OCI-LY3 (cell line): Measurements from ENCODE around the gene PTPRD.

Source experiments
- H2AFZ ChIP-seq: fragments of 200-600, 300-600 bp; shearing (Covaris generic); 2 replicates; pipeline ENCODE4 v1.6.0; 2014; ENCODE audit warnings: antibody characterized with exemption, low read depth, low read length
- H3K27ac ChIP-seq: fragments of 200-600, 300-600 bp; sonication (generic); 2 replicates; pipeline ENCODE4 v1.5.1; 2014; ENCODE audit warnings: mild to moderate bottlenecking, low read length, moderate library complexity, mixed read lengths
- H3K27me3 ChIP-seq: fragments of 200-600, 300-600 bp; sonication (generic); 2 replicates; pipeline ENCODE4 v1.6.1; 2014; ENCODE audit warnings: low read depth, low read length, mixed read lengths
- H3K36me3 ChIP-seq: fragments of 200-600, 300-600 bp; sonication (generic); replicated peaks from 2 replicates; pipeline ENCODE3; 2014; ENCODE audit warnings: low read depth, low read length, mixed read lengths
- H3K4me1 ChIP-seq: fragments of 300-600, 200-600 bp; sonication (generic); 2 replicates; pipeline ENCODE4 v1.6.1; 2014; ENCODE audit warnings: low read length, mixed read lengths
- H3K4me2 ChIP-seq: fragments of 200-600, 300-600 bp; sonication (generic); 2 replicates; pipeline ENCODE4 v1.6.1; 2014; ENCODE audit warnings: low read length, mixed read lengths
- H3K4me3 ChIP-seq: fragments of 300-600, 200-600 bp; sonication (generic); 2 replicates; pipeline ENCODE4 v1.5.1; 2014; ENCODE audit warnings: antibody characterized with exemption, mild to moderate bottlenecking, low read length, moderate library complexity
- H3K79me2 ChIP-seq: fragments of 300-600, 200-600 bp; shearing (Covaris generic); 2 replicates; pipeline ENCODE4 v1.6.1; 2014; ENCODE audit warnings: mild to moderate bottlenecking, low read length, mixed read lengths
- H3K9ac ChIP-seq: fragments of 300-600, 200-600 bp; shearing (Covaris generic); 2 replicates; pipeline ENCODE4 v1.6.0; 2014; ENCODE audit warnings: mild to moderate bottlenecking, low read length, moderate library complexity
- H3K9me3 ChIP-seq: fragments of 200-600, 300-600 bp; shearing (Covaris generic); 2 replicates; pipeline ENCODE4 v1.6.1; 2014; ENCODE audit warnings: low read length, mixed read lengths; ENCODE audit not compliant: insufficient read depth
- H4K20me1 ChIP-seq: fragments of 200-600, 300-600 bp; sonication (generic); 2 replicates; pipeline ENCODE4 v1.6.1; 2016; ENCODE audit warnings: low read length, mixed read lengths; ENCODE audit not compliant: insufficient read depth
- EZH2phosphoT487 ChIP-seq: fragments of 200-600 bp; shearing (Covaris generic); IDR thresholded peaks from 2 replicates; pipeline ENCODE4 v1.6.1; 2018; ENCODE audit warnings: antibody characterized with exemption, mixed run types, low read depth
- TF ChIP-seq, protein P1 (sequence below): fragments of 200-600, 300-600 bp; sonication (generic); IDR thresholded peaks from 2 replicates; pipeline ENCODE4 v1.5.1; 2014; ENCODE audit warnings: antibody characterized with exemption, low read length, low read depth

PTPRD gene

GRCh38 chr9:10447036-10447435, 165.8 kb downstream of the PTPRD start:
- H3K27me3 ChIP-seq = no peaks in the 10 kb centered on the region
- H3K4me2 ChIP-seq = no peak overlapping the region
- H4K20me1 ChIP-seq = no peaks in the 10 kb centered on the region
- H3K27ac ChIP-seq = no peak overlapping the region
- TF ChIP-seq, protein P1, sequence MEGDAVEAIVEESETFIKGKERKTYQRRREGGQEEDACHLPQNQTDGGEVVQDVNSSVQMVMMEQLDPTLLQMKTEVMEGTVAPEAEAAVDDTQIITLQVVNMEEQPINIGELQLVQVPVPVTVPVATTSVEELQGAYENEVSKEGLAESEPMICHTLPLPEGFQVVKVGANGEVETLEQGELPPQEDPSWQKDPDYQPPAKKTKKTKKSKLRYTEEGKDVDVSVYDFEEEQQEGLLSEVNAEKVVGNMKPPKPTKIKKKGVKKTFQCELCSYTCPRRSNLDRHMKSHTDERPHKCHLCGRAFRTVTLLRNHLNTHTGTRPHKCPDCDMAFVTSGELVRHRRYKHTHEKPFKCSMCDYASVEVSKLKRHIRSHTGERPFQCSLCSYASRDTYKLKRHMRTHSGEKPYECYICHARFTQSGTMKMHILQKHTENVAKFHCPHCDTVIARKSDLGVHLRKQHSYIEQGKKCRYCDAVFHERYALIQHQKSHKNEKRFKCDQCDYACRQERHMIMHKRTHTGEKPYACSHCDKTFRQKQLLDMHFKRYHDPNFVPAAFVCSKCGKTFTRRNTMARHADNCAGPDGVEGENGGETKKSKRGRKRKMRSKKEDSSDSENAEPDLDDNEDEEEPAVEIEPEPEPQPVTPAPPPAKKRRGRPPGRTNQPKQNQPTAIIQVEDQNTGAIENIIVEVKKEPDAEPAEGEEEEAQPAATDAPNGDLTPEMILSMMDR = no peak
- TF ChIP-seq EZH2phosphoT487 = no peak
- H3K4me3 ChIP-seq = no peak overlapping the region
- H3K36me3 ChIP-seq = no peaks in the 10 kb centered on the region
- H3K79me2 ChIP-seq = no peaks in the 10 kb centered on the region
- H2AFZ ChIP-seq = no peak overlapping the region
- no peaks in the 10 kb centered on the region for H3K9me3 ChIP-seq
- no peak overlapping the region for H3K9ac ChIP-seq
- H3K4me1 ChIP-seq = 0 out of 2 replicates have a peak, but pooled peaks cover 4% of the 10 kb centered on the region

DNA sequence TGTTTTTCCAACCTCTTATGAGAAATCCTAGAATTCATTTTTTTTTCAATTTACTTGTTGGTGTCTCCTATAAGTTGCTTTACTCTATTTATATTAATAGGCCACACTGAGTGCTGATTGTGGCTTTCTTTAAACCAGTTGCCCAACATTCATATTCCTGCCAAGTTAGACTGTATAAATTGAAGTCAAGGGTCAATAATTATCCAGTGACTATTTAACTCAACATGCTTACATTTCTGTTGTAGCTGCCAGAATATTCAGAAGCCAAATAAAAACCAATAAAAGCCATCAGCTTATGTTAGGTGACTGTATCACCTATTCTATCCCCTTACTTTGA, 169.0 kb downstream of the PTPRD start:
- Histone ChIP-seq H3K4me1 (0 out of 2 replicates have a peak, but pooled peaks cover 4% of the 10 kb centered on the region), H3K79me2 (no peaks in the 10 kb centered on the region), H3K36me3 (no peaks in the 10 kb centered on the region), H3K27me3 (no peaks in the 10 kb centered on the region), H3K9me3 (no peaks in the 10 kb centered on the region), H3K4me2 (no peak overlapping the region), H3K4me3 (no peak overlapping the region), H3K9ac (no peak overlapping the region), H2AFZ (no peak overlapping the region), H4K20me1 (no peaks in the 10 kb centered on the region), H3K27ac (no peak overlapping the region)
- TF ChIP-seq EZH2phosphoT487 = no peak
- TF ChIP-seq, protein P1 = no peak

- H3K4me3 ChIP-seq = no peak overlapping the region
- no peaks in the 10 kb centered on the region for H3K36me3 ChIP-seq
- H3K9ac ChIP-seq = no peak overlapping the region
- H3K27ac ChIP-seq = no peak overlapping the region
- no peak overlapping the region for H2AFZ ChIP-seq
- no peak overlapping the region for H3K4me2 ChIP-seq
- H3K4me1 ChIP-seq = 0 out of 2 replicates have a peak, but pooled peaks cover 4% of the 10 kb centered on the region
- H4K20me1 ChIP-seq = no peaks in the 10 kb centered on the region
- H3K9me3 ChIP-seq = no peaks in the 10 kb centered on the region
- no peak for TF ChIP-seq EZH2phosphoT487
- TF ChIP-seq, protein P1 = no peak
- no peaks in the 10 kb centered on the region for H3K79me2 ChIP-seq
- H3K27me3 ChIP-seq = no peaks in the 10 kb centered on the region
These were observed 169.5 kb downstream of the PTPRD start for GRCh38 chr9:10443181-10443867.

GRCh38 chr9:10438955-10439354, 173.8 kb downstream of the PTPRD start:
- H4K20me1 ChIP-seq = no peaks in the 10 kb centered on the region
- H3K36me3 ChIP-seq = no peaks in the 10 kb centered on the region
- H3K9me3 ChIP-seq = no peaks in the 10 kb centered on the region
- no peak overlapping the region for H2AFZ ChIP-seq
- no peaks in the 10 kb centered on the region for H3K27me3 ChIP-seq
- TF ChIP-seq EZH2phosphoT487 = no peak
- TF ChIP-seq, protein P1 = no peak
- no peaks in the 10 kb centered on the region for H3K79me2 ChIP-seq
- H3K4me1 ChIP-seq = no peaks in the 10 kb centered on the region
- H3K9ac ChIP-seq = no peak overlapping the region
- no peak overlapping the region for H3K4me2 ChIP-seq
- no peak overlapping the region for H3K4me3 ChIP-seq
- H3K27ac ChIP-seq = no peak overlapping the region
